HG03457 (cell line): ENCODE data around the gene LRRC26.

Source experiments
- ATAC-seq: cut with Tn5 transposase; IDR thresholded peaks from one replicate; pipeline ENCODE4 v1.9.1; 2021; ENCODE audit warnings: moderate number of reproducible peaks; ENCODE audit not compliant: unreplicated experiment

LRRC26 gene

GRCh38 chr9:137184881-137185660 is 15.2 kb upstream of the LRRC26 start:
- no peak for ATAC-seq

- no peak for ATAC-seq
Observed at GRCh38 chr9:137183980-137184595, 14.2 kb upstream of the LRRC26 start.

- no peak for ATAC-seq
Observed at GRCh38 chr9:137182836-137183235, 13.0 kb upstream of the LRRC26 start.

- no peak for ATAC-seq
Observed at GRCh38 chr9:137181680-137182079, 11.8 kb upstream of the LRRC26 start.

- no peak for ATAC-seq
Observed at GRCh38 chr9:137180491-137180890, 10.6 kb upstream of the LRRC26 start.

- no peak for ATAC-seq
Observed at GRCh38 chr9:137179761-137180160, 9.9 kb upstream of the LRRC26 start.

GRCh38 chr9:137178939-137179630 is 9.2 kb upstream of the LRRC26 start:
- no peak for ATAC-seq

GRCh38 chr9:137178201-137178938 is 8.5 kb upstream of the LRRC26 start:
- ATAC-seq: no peak

- ATAC-seq: no peak
Observed at GRCh38 chr9:137176302-137177182, 6.7 kb upstream of the LRRC26 start.

GRCh38 chr9:137175345-137175961 is 5.6 kb upstream of the LRRC26 start:
- ATAC-seq: no peak

GRCh38 chr9:137174722-137175293 is 5.0 kb upstream of the LRRC26 start:
- ATAC-seq: no peak

- ATAC-seq: no peak
Observed at GRCh38 chr9:137173796-137174664, 4.2 kb upstream of the LRRC26 start.

GRCh38 chr9:137172901-137173795 is 3.3 kb upstream of the LRRC26 start:
- ATAC-seq: no peak

GRCh38 chr9:137171149-137171900 is 1.5 kb upstream of the LRRC26 start:
- no peak for ATAC-seq

- ATAC-seq: no peak
Observed at GRCh38 chr9:137170486-137171148, 766 bp upstream of the LRRC26 start.
